HG03095 (cell line): ENCODE data around the gene KIAA0232.
"Not testable (repeated sequence)": the region's sequence is repeated elsewhere in the genome, so short reads cannot be mapped to it uniquely, and the experiment has no call there.

ENCODE experiments used
- ATAC-seq: cut with Tn5 transposase; IDR thresholded peaks from one replicate; pipeline ENCODE4 v1.9.1; 2021; ENCODE audit warnings: moderate library complexity; ENCODE audit not compliant: unreplicated experiment

Gene KIAA0232

DNA sequence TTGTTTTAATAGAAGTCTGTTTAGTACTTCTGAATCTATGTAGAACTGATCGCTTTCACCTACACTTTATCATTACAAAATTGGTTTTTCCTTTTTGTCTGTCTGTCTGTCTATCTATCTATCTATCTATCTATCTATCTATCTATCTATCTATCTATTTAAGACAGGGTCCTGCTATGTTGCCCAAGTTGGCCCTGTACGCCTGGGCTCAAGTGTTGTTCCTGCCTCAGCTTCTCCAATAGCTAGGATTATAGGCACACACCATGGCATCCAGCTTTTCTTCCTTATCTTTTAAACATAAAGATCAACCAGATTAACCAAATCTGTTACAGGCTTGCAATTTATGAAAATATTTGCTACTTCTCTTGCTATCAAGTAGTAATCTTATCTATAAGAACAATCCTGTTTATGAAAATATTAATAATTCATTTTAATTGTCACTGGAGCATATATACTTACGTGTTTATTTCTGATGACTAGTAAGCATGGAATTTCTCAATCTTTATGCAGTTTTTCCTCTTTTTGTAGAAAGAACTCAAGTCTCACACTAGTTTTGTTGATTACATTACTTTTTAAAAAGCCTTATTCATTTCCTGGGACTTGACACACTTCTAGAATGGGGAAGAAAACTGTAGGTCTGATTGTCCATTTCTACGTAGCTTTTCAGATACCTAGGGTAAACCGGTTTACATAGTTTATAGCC is 24.5 kb downstream of the KIAA0232 start:
- ATAC-seq: no peak

DNA sequence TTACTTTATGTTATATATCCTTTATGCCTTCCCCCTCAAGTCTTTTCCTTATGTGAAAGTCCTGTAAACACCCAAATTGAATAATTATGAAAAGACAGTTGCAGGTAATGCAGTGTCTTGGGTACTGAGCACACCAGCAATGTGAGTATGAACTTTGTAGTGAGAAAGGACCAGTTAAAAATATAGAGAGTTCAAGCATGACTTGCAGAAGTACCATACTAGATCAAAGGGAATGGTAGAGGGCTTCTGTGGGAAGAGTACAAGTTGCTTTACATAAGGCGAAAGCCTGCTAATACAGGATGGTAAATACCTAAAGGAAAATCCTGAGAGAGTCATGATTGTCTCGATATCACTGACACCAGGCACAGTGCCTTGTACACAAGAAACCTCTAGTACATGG is 25.7 kb downstream of the KIAA0232 start:
- ATAC-seq: no peak

DNA sequence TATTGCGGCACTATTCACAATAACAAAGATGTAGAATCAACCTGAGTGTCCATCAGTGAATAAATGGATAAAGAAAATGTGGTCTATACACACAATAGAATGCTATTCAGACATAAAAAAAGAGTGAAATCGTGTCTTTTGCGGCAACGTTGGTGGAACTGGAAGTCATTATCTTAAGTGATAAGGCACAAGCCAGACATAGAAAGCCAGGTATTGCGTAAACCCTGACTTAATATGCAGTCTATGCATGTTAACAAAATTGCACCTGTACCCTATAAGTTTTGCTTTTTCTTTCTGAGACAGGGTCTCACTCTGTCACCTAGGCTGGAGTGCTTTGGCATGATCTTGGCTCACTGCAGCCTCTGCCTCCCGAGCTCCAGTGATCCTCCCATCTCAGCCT is 28.6 kb downstream of the KIAA0232 start:
- no peak for ATAC-seq

DNA sequence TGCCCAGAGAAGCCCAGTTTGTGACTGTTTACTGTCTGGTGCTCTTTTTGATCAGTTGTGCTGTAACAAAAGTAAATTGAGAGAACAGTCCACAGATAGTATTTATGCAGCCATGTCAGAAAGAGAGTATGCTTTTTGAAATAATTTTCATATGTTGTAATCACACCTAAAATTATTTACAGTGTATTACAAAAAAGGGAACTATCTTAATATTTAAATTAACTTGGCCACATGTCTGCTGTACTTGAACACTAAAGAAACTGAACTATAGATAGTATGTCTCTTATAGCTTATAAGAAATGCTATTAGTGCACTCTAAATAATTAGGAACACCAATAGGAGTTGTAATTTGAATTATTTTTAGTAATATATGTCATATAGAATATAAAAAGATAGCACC is 30.2 kb downstream of the KIAA0232 start:
- no peak for ATAC-seq

DNA sequence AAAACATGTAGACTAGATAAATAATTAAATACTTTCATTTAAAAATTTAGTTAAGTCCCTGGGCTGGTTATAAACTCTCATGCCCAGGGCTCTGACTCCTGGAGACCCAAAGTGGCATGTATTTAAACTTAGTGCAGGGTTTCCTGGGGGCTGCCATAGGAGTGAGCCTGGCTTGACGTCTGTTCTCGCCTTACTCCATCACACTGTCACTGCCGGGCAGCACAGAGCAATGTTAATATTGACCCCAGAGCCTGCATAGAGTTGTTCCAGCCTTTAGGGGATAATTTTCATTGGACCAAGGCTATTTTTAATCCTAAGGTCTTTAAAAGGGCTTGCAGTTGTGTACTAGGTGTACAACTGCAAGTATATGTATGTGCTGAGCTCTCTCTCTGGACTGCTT is 31.2 kb downstream of the KIAA0232 start:
- ATAC-seq: no peak

DNA sequence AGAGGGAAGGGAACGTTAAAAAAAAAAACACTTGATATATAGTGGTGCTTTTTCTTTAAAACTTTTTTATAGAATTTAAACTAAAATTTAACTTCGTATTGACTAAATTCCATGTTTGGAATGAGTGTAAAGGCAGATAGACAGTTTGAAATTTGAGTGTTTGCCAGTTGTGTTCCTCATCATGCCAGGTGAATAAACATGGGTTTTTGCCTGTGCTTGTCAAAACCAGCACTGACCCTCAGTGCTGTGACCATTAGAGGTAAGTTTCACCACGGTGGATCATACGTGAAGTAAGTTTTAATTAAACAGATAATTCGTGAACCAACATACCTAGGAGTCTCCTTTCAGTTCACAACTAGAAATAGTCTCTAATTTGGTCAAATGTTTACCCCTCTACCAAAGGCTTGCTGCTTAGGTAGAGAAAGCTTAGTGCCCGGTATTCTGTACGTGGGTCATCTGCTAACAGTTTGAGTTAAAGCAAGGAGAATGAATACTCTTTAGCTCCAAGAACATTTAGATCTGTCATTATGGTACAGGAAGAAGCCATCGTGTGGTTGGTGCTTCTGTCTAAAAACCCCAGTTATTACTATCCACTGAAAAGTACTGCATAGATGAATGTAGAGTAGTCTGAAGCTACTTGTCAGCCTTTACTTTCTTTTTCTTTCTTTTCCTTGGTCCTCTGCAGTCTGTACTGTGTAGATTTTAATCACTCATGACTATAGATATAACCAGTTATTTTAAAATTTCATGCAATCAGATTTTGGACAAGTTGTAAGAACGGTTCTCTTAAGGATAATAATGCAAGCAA is 32.7 kb downstream of the KIAA0232 start:
- ATAC-seq: no peak

DNA sequence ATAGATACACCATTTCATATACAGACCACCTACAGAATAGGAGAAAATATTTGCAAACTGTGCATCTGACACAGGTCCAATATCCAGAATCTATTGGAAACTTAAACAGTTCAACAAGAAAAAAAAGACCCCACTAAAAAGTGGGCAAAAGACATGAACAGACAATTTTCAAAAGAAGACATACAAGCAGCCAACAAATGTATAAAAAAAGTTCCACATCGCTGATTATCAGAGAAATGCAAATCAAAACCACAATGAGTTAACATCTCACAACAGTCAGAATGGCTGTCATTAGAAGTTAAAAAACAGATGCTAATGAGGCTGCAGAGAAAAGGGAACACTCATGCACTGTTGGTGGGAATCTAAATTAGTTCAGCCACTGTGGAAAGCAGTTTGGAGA is 36.8 kb downstream of the KIAA0232 start:
- no peak for ATAC-seq

DNA sequence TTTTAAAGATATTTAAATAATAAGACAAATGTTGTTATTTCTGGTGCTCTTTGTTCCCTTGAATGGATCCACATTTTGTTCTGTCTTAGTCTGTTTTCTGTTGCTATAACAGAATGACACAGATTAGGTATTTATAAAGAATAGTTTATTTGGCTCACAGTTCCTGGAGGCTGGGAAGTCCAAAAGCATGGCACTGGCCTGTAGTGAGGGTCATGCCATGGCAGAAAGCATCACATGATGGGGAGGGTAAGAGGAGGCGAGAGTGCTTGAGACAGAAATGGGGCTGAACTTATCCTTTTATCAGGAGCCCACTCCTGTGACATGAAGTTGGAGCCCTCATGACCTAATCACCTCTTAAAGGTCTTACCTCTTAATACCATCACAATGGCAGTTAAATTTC is 38.2 kb downstream of the KIAA0232 start:
- ATAC-seq: no peak

DNA sequence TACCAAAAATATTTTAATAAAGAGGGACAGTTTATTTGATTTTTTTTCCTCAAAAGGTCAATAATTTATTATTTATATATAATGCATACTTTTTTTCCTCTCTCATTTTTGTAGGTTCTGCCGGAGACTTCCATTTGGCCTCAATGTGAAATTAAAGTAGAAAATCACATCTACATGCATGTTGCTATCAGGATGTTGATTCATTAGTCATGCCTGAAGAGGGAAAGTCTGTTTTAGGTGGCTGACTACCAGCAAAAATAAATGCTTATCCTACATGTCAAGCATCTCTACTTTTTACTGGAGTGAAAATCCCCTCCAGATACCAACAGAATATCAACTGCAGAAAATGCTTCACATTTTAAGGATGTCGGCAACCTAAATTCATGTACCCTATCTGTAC is 41.5 kb downstream of the KIAA0232 start:
- ATAC-seq: no peak

DNA sequence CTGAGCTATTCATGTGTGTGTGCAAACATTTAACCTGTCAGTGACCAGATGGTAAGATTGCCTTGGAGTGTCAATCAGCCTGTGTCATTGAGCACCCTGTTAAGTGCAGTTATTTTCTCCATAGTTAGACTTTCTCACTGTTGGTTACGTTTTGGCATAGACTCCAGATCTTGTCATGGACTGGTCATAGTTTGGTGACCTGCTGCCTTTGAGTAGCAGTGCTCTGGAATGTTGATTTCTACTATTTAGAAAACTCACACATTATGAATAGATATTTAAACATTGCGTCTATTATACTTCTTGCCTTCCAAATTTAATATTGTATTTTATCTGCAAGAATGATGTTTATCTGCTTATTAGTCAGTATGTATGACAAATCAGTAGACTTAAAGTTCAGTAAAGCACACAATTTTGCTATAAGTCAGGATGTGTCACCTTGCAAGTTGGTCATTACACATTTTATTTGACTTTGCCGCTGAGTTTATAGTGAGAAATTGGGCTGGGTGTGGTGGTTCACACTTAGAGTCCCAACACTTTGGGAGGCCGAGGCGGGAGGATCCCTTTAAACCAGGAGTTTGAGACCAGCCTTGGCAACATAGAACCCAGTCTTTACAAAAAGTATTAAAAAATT is 42.4 kb downstream of the KIAA0232 start:
- no peak for ATAC-seq

DNA sequence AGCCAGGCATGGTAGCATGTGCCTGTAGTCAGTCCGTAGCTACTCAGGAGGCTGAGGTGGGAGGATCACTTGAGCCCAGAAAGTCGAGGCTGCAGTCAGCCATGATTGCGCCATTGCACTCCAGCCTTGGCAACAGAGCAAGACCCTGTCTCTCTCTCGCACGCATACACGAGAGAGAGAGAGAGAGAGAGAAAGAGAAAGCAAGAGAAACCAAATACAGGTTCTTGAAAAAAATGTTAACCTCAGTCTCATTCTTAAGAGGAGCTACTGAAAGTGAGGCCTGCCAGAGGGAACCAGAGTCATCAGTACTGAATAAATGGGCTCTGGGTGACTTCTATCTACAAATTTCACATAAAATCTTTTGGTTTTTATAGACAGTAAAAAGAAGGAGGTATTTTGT is 42.9 kb downstream of the KIAA0232 start:
- ATAC-seq: no peak

DNA sequence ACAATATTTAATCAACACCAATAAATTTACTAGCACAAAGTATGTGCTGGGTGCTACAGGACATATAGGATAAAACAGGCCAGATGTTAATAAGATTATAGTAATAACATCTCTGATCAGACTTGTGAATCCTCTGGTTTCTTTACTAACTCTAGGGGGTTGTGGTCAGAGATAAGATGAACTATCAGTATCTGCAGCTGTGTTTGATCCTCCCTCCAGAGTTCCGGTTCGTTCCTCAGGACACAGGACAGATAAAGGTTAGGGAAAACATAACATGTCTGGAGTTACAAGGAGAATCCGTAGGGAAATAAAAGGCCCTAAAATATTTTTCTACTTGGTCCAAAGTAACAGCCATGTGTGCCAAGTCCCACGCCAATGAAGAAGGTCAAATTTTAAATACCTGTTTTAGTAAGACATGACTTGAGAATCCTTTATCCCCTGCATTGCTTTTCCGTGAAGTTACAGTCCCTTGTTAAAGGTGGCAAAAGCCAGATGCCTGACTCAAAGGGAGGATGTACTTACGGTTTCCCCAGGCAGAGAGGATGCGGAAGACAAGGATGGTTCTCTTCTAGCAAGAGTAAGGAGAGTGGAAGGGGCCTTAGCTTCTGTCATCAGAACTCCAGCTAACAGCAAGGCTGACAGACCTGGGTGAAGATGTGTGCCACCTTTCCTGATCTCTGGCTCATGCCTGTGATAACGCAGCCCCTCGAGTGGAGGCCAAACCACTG is 44.4 kb downstream of the KIAA0232 start:
- ATAC-seq: no peak

DNA sequence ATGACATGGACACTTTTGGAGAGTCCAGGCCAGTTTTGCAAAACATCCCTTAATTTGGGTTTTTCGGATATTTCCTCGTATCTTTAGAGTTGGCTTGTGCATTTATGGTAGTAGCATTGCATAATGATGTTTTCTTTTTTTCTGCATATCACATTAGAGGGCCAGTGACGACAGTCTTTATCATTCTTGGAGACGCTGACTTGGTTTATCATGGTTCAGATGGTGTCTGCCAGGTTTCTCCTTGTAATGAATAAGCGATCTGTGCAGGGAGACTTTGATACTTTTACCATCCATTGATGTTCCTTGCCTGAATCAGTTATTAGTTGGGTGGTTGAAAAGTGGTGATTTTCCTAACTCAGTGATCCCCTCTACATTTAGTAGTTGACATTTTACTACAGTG is 46.6 kb downstream of the KIAA0232 start:
- ATAC-seq: no peak

DNA sequence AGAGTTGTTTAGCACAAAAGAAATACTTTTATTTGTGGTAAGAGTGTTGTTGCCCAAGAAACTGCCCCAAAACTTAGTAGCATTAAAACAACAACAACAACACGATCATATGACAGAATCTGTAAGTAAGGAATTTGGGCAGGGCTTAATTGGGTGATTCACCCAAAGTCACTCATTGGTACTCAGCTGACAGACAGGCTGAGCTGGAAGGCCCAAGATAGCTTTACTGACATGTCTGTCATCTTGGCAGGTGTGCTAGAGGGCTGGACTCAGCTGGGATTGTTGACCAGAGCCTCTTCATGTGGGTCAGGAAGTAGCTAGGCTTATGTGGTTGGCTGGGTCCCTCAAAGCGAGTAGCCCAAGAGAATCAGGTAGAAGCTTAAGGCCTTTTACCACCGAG is 52.3 kb downstream of the KIAA0232 start:
- no peak for ATAC-seq

DNA sequence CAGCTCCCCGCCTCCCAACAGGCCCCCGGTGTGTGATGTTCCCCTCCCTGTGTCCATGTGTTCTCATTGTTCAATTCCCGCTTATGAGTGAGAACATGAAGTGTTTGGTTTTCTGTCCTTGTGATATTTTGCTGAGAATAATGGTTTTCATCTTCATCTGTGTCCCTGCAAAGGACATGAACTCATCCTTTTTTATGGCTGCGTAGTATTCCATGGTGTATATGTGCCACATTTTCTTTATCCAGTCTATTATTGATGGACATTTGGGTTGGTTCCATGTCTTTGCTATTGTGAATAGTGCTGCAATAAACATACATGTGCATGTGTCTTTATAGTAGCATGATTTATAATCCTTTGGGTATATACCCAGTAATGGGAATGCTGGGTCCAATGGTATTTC is 53.1 kb downstream of the KIAA0232 start:
- ATAC-seq: not testable (repeated sequence)

DNA sequence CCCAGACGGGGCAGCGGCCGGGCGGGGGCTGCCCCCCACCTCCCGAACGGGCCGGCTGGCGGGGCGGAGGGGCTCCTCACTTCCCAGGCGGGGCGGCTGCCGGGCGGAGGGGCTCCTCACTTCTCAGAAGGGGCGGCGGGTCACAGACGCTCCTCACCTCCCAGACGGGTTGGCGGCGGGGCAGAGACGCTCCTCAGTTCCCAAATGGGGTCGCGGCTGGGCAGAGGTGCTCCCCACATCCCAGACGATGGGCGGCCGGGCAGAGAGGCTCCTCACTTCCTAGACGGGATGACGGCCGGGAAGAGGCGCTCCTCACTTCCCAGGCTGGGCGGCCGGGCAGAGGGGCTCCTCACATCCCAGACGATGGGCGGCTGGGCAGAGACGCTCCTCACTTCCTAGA is 54.6 kb downstream of the KIAA0232 start:
- ATAC-seq: not testable (repeated sequence)

DNA sequence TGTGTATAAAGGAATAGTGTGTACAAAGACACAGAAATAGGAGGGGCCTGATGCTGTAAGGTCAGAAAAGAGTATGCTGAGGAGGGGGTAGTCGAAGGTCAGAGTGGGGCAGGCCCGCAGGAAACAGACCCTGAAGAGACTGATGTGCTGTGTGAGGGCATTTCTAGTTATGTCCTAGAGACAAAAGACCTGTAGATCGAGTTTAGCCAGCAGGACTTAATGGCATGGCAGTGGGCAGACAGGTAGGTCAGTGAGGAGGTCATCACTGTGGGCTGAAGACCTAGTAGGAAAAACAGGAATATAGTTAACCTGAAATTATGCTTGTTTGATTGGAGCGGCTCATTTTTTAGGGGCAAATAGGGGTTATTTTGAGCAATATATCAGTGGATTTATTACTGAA is 57.1 kb downstream of the KIAA0232 start:
- no peak for ATAC-seq

DNA sequence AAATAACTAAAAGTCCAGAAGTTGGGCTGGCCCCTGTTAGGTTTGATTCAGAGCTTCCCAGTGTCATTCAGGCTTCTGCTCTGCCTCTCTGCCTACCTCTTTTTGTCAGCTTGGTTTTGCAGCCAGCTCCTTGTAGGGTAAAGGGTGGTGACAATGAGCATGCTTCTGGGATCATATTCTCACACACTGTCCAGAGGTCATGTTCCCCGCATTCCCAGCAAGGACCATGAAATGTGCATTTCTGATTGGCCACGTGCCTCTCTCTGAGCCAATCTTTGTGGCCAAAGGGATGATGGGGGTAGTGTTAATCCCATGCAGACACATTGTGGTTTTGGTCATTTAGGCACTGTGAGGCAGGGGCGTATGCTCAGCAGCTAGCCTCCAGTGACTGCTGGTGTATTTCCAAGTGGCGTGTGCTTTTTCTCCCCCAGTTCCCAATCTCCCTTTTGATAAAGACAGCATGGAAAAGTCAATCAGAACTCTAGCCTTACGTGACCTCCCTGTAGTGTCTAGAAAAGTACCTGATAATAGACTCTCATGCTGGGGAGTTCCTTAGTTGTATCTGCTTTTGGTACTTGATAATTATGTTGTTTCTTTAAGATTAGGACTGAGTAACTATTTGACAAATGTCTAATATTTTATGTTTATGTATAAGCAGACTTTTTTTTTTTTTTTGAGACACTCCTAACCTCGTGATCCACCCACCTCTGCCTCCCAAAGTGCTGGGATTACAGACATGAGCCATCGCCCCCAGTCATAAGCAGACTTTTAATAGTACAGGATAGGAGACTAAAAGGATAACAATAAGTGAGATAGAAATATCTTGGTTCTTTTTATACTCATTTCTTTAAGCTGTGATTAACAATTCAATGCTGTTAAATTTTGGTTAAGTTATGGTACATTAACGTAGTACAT is 57.8 kb downstream of the KIAA0232 start:
- no peak for ATAC-seq

DNA sequence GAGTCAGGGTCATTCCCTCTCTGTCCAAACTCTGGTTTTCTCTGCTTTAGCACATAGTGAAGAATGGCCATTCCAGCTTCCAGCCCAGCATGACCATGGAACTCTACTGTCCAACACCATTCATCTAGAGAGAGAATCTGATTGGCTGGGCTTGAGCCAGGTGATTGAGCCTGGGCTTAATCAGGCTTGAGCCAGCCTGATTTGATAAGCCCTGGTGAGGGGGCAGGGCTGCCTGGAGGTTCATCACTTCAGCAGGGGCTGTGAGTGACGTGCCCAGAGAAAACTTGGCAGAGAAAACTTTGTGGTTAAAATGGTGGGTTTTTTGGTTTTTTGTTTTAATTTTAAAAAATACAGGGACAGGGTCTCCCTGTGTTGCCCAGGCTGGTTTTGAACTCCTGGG is 62.5 kb downstream of the KIAA0232 start:
- ATAC-seq: no peak

DNA sequence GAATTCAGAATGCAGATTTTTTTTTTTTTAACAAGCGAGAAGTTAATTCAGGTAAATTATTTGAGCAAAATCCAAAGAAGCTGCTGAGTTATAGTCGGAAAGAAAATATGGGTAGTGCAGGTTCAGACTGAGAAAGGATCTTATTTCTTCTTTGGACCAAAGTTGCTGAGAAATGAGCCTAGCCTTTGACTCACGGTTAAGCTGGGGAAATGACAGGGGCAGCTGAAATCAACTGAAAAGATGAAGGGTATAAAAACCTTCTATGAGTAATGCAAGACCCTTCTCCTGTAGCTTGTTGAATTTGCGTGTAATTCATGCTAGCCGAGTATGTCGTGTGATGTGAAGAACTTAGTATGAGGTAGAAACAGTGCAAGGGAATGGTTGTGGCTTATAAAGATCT is 63.0 kb downstream of the KIAA0232 start:
- ATAC-seq: no peak
